T-helper 2 cell treated with Interferon-gamma antibody and Interleukin-4, amounts not matched to agents 100 ng/mL and 5 ng/mL, for 36 hours (primary cell): ENCODE measurements around the gene UGT2B7. TPM values are rescaled to one million over a fixed set of nuclear protein-coding genes. Genes with fewer than 3 reads are reported as not detected.

Experiments used
- intact Hi-C: fragments of 100-400 bp; cut with micrococcal nuclease; formaldehyde crosslinking; loops from one replicate; pipeline ENCODE4 v1.15.1; 2023
- total RNA-seq: library from RNA; stranded (reverse); gene quantifications from 2 replicates; pipeline ENCODE4 v1.2.3, GENCODE V29; 2022

The UGT2B7 gene
- total RNA-seq, 1 donor from 2014 or later, result not detected

GRCh38 chr4:69147334-69147733, 51.1 kb downstream of the UGT2B7 start:
- intact Hi-C loops, result no loop called here

- intact Hi-C loops, result no loop called here
Measured at GRCh38 chr4:69154021-69154420, 57.7 kb downstream of the UGT2B7 start.

GRCh38 chr4:69156913-69157312, 60.6 kb downstream of the UGT2B7 start:
- intact Hi-C loops, result no loop called here

Other genes starting within 250 kb of the UGT2B7 start
- gene UGT2A3, start 144.7 kb upstream of the UGT2B7 start, total RNA-seq, result not detected in 2 replicates
- gene UGT2B11, start 118.3 kb downstream of the UGT2B7 start, total RNA-seq, result not detected in 2 replicates
- not detected in 2 replicates for gene UGT2B28, start 184.0 kb downstream of the UGT2B7 start, total RNA-seq